Fibroblast of mammary gland (primary cell): Measurements from ENCODE around the gene FBRSL1.

ENCODE experiments used
- DNase-seq: peaks from one replicate; pipeline ENCODE4 v3.0.0-alpha.2; 2010; ENCODE audit warnings: low read depth
- H3K4me3 ChIP-seq: 2 replicates; pipeline ENCODE4 v1.5.1; 2011; ENCODE audit warnings: low read depth, mild to moderate bottlenecking, low read length, moderate library complexity; ENCODE audit not compliant: control insufficient read depth
- TF ChIP-seq, protein P1 (sequence below): conservative IDR thresholded peaks from 2 replicates; pipeline ENCODE4 v1.5.1; 2011; ENCODE audit warnings: low read depth, low read length, inconsistent platforms; ENCODE audit not compliant: control insufficient read depth, insufficient read depth

Gene FBRSL1

DNA sequence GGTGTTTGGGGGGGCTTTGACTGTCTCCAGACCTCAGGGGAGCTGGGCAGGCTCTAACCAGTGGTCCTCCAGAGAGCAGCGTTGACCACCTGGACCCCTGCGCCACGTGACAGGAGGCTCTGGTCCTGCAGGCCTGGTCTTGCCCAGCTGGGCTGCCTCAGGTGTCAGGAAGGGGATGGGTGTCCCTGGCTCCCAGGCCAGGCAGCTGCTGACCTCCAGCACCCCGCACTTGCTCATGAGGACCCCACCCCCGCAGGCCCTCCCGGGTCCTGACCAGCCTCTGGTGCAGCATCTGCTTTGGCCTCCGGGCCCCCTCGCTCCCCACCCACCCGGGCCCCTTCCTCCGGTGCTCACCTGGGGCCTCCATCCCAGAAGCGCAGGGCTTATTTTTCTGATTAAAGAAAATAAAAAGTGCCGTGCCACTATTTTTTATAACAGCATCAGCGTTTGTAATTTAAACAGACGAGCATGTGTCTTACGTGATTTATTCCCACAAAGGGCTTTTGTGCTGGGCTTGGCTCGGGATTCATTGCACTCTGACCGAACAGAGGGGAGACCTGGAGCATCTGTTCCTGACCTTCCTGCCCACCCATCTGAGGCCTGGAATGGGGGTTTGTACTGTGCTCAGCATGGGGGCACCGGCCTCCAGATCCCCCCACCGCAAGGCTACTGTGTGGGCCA is 21.7 kb downstream of the FBRSL1 start:
- H3K4me3 ChIP-seq = no peak overlapping the region
- DNase-seq = no peak

DNA sequence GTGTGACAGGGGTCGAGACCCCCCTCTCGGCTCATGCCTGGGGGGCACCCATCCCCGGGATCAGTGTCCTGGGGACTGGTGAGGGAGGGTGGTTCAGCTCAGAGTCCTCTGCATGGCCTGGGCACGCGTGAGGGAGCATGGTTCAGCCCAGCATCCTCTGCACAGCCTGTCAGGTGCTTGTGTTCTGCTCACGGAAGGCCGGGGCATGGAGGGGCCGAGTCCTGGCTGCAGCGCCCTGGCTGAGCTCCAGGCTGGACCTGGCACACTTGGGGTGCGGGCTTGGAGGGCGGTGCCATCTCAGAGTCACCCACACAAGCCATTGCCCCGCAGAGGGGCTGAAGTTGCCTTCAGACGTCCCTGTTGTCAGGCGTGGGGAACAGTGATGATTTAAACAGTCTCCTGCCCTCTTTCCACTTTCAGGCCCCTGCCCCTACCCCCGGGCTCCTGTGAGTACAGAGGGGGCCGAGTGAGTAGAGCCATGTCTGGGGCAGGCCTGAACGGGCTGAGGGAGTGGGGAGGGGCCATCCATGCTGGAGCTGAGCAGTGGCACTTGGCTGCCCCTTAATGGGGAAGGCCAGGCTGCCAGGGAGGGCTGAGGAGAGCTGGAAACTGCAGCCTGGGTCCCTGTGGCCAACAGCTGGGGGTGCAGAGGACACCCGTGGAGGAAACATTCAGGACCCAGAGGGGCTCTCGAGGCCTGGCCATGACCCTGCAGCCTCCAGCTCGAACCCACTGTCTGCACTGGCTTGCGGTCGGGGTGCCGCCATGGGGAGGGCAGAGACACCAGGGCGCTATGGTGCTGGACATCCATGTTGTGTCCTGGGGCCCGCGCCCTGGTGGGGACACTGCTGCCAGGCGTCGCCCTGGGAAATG is 22.5 kb downstream of the FBRSL1 start:
- no peak overlapping the region for H3K4me3 ChIP-seq
- no peak for DNase-seq
- TF ChIP-seq, protein P1, sequence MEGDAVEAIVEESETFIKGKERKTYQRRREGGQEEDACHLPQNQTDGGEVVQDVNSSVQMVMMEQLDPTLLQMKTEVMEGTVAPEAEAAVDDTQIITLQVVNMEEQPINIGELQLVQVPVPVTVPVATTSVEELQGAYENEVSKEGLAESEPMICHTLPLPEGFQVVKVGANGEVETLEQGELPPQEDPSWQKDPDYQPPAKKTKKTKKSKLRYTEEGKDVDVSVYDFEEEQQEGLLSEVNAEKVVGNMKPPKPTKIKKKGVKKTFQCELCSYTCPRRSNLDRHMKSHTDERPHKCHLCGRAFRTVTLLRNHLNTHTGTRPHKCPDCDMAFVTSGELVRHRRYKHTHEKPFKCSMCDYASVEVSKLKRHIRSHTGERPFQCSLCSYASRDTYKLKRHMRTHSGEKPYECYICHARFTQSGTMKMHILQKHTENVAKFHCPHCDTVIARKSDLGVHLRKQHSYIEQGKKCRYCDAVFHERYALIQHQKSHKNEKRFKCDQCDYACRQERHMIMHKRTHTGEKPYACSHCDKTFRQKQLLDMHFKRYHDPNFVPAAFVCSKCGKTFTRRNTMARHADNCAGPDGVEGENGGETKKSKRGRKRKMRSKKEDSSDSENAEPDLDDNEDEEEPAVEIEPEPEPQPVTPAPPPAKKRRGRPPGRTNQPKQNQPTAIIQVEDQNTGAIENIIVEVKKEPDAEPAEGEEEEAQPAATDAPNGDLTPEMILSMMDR = no peak

More for the DNA sequence above, 21.7 kb downstream of the FBRSL1 start:
- TF ChIP-seq, protein P1 = no peak

DNA sequence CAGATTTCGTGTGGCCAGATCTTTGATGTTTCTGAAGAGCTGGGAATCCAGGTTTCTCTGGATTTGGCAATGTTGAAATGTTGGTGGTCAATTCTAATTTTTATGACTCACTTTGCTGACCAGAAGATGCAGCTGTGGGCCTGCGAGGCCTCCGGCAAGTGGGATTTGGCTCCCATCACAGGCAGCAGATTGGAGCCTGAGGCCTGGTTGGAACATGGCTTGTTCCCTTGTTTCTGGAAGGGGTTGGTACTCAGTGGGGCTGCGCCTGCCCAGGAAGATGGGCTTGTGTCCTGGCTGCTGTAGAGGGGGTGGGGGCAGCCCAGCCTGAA is 23.1 kb downstream of the FBRSL1 start:
- peak; percentile 81 for DNase-seq
- TF ChIP-seq, protein P1 = no peak
- no peak overlapping the region for H3K4me3 ChIP-seq

DNA sequence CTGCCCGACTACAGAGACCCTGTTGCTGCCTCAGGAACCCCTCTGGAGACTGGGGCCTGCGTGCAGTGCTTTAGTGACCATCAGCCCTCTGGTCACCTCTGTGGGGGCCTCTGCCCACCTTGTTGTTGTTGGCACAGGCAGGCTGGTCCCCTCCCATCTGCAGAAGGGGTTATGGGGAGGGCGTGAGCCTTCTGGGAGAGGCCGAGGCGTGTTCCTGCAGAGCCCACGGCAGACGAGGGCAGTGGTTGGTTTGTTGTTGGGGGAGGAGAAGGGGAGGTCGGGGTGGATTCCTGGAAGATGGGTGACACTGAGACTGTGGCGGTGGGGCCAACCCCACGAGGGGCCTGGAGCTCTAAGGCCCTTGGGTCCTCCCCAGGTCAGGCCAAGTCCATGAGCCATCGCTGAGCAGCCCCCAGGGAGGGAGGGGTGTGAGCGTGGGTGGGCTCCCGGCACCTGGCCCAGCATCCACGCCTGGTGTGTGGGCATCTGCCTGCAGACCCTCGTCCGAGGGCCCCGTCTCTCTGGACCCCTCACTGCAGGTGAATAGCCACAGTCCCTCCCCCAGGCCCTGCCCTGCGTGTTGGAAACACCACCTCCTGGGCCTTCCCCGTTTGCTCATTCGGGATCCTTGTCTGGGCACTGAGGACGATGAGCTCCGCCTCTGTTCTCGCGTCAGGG is 23.6 kb downstream of the FBRSL1 start:
- no peak overlapping the region for H3K4me3 ChIP-seq
- no peak for DNase-seq
- TF ChIP-seq, protein P1 = no peak

DNA sequence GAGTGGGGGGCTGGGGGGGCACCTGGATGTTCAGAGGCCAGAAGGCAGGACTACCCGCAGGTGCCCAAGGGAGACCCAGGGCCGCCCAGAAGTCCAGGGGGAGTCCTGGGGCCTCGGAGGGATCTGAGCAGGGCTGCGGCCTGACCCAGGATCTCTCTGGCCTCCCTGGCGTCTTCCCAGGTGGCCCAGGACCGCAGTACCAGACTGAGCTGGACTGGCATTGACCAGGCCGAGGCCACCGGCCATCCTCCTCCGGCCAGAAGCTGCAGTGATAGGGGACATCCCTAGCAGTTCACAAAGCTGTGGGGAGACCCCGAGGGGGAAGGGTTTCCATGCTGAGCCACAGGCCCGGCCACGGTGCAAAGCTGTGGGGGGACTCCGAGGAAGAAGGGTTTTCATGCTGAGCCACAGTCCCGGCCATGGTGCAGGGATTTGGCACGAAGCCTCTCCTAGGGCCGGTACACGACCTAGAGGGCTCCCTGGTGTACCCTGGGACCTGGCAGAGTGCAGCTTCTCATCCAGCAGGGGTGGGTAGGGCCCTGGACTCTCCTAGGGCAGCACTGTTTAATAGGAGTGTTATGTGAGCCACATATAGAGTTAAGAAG is 24.4 kb downstream of the FBRSL1 start:
- no peak overlapping the region for H3K4me3 ChIP-seq
- no peak for DNase-seq

DNA sequence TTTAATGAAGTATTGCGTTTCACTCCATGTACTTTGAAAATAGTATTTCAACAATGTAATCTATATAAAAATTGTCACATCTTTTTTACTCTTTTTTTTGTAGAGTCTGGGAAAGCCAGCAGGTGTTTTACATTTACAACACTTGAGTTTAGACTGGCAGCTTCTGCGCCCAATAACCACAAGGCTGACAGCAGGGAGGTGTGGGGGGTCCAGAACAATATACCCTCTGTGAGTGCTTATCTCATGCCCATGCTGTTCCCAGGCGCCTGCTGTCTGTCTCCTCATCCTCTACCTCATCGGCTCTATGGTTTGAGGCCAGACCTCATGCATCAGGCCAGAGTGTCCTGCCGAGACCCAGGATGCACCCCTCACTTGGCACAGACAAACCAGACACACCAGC is 24.9 kb downstream of the FBRSL1 start:
- no peak overlapping the region for H3K4me3 ChIP-seq
- no peak for DNase-seq
- TF ChIP-seq, protein P1 = no peak

More for the DNA sequence above, 24.4 kb downstream of the FBRSL1 start:
- TF ChIP-seq, protein P1 = no peak
